MM.1S (cell line): ENCODE results near the gene CAND2.
"Not testable (repeated sequence)": the region's sequence is repeated elsewhere in the genome, so short reads cannot be mapped to it uniquely, and the experiment has no call there.

Source experiments
- DNase-seq: peaks from one replicate; pipeline ENCODE4 v3.0.0-alpha.2; 2015
- H2AFZ ChIP-seq: fragments of 300-600 bp; sonication (generic); 2 replicates; pipeline ENCODE4 v1.6.0; 2016; ENCODE audit warnings: antibody characterized with exemption, low read length
- H3F3A ChIP-seq: fragments of 300-600 bp; sonication (generic); 2 replicates; pipeline ENCODE4 v1.6.1; 2016; ENCODE audit warnings: mild to moderate bottlenecking, antibody characterized with exemption, low read length, moderate library complexity, mixed read lengths; ENCODE audit not compliant: insufficient read depth
- H3K27ac ChIP-seq: fragments of 300-600 bp; sonication (generic); 2 replicates; pipeline ENCODE4 v1.5.1; 2016; ENCODE audit warnings: mild to moderate bottlenecking, low read length
- H3K27me3 ChIP-seq: fragments of 300-600 bp; sonication (generic); replicated peaks from 2 replicates; pipeline ENCODE4 v1.6.0; 2016; ENCODE audit warnings: low read length; ENCODE audit not compliant: insufficient read depth
- H3K36me3 ChIP-seq: fragments of 300-600 bp; sonication (generic); replicated peaks from 2 replicates; pipeline ENCODE4 v1.6.1; 2016; ENCODE audit warnings: mild to moderate bottlenecking, low read length, mixed read lengths; ENCODE audit not compliant: insufficient read depth
- H3K4me1 ChIP-seq: fragments of 300-600 bp; sonication (generic); 2 replicates; pipeline ENCODE4 v1.6.1; 2016; ENCODE audit warnings: low read length, mixed read lengths
- H3K4me2 ChIP-seq: fragments of 300-600 bp; sonication (generic); 2 replicates; pipeline ENCODE4 v1.6.0; 2016; ENCODE audit warnings: low read depth, low read length
- H3K4me3 ChIP-seq: fragments of 300-600 bp; sonication (generic); 2 replicates; pipeline ENCODE4 v1.5.1; 2016; ENCODE audit warnings: low read length, mixed read lengths
- H3K79me2 ChIP-seq: fragments of 300-600 bp; sonication (generic); 2 replicates; pipeline ENCODE4 v1.6.1; 2016; ENCODE audit warnings: mixed run types, low read length, mixed read lengths
- H3K9ac ChIP-seq: fragments of 300-600 bp; sonication (generic); 2 replicates; pipeline ENCODE4 v1.6.1; 2016; ENCODE audit warnings: low read length, mixed read lengths
- H3K9me2 ChIP-seq: fragments of 300-600 bp; sonication (generic); replicated peaks from 2 replicates; pipeline ENCODE4 v1.6.1; 2016; ENCODE audit warnings: mild to moderate bottlenecking, low read length, mixed read lengths; ENCODE audit not compliant: insufficient read depth
- H3K9me3 ChIP-seq: fragments of 300-600 bp; sonication (generic); replicated peaks from 2 replicates; pipeline ENCODE4 v1.6.1; 2016; ENCODE audit warnings: mild to moderate bottlenecking, low read length, mixed read lengths; ENCODE audit not compliant: insufficient read depth
- H4K20me1 ChIP-seq: fragments of 300-600 bp; sonication (generic); 2 replicates; pipeline ENCODE4 v1.6.1; 2016; ENCODE audit warnings: mild to moderate bottlenecking, low read length, moderate library complexity, mixed read lengths; ENCODE audit not compliant: insufficient read depth
- CTCF ChIP-seq: fragments of 300-600 bp; sonication (generic); IDR thresholded peaks from 2 replicates; pipeline ENCODE4 v1.5.1; 2016; ENCODE audit warnings: antibody characterized with exemption, low read length, mixed read lengths
- EZH2 ChIP-seq: fragments of 300-600 bp; sonication (generic); optimal IDR thresholded peaks from 2 replicates; pipeline ENCODE3; 2017; ENCODE audit warnings: low read depth, mild to moderate bottlenecking, antibody characterized with exemption, low read length, mixed read lengths
- EZH2phosphoT487 ChIP-seq: fragments of 300-600 bp; sonication (generic); IDR thresholded peaks from 2 replicates; pipeline ENCODE4 v1.6.1; 2018; ENCODE audit warnings: antibody characterized with exemption, low read length

CAND2 gene

GRCh38 chr3:12775226-12775625 lies 21.3 kb upstream of the CAND2 start:
- TF ChIP-seq EZH2 (no peak), EZH2phosphoT487 (no peak), CTCF (no peak)
- no peaks in the 10 kb centered on the region for H3K27me3 ChIP-seq
- no peak overlapping the region for H3K27ac ChIP-seq
- no peak overlapping the region for H3K9ac ChIP-seq
- no peaks in the 10 kb centered on the region for H3K9me3 ChIP-seq
- no peaks in the 10 kb centered on the region for H3F3A ChIP-seq
- no peak overlapping the region for H3K4me2 ChIP-seq
- H3K79me2 ChIP-seq: no peaks in the 10 kb centered on the region
- no peak for DNase-seq
- H3K4me3 ChIP-seq: no peak overlapping the region
- no peaks in the 10 kb centered on the region for H3K9me2 ChIP-seq
- H3K36me3 ChIP-seq: no peaks in the 10 kb centered on the region
- H4K20me1 ChIP-seq: no peaks in the 10 kb centered on the region
- no peak overlapping the region for H2AFZ ChIP-seq
- H3K4me1 ChIP-seq: no peaks in the 10 kb centered on the region

GRCh38 chr3:12775970-12776369 lies 20.5 kb upstream of the CAND2 start:
- H2AFZ ChIP-seq, H3K4me2 ChIP-seq, H3K9ac ChIP-seq, H3K27ac ChIP-seq, H3K9me3 ChIP-seq, H3K27me3 ChIP-seq, H3K4me3 ChIP-seq, H3F3A ChIP-seq, DNase-seq, H3K36me3 ChIP-seq, H3K4me1 ChIP-seq, H3K79me2 ChIP-seq, H4K20me1 ChIP-seq, H3K9me2 ChIP-seq: not testable (repeated sequence)

GRCh38 chr3:12777171-12777570 lies 19.3 kb upstream of the CAND2 start:
- Histone ChIP-seq H3K9me2 (no peaks in the 10 kb centered on the region), H3K27ac (no peak overlapping the region), H3K9me3 (no peaks in the 10 kb centered on the region), H2AFZ (no peak overlapping the region), H3K27me3 (no peaks in the 10 kb centered on the region), H3K4me2 (no peak overlapping the region), H3K9ac (no peak overlapping the region), H3K79me2 (no peaks in the 10 kb centered on the region), H3K4me1 (no peaks in the 10 kb centered on the region), H4K20me1 (no peaks in the 10 kb centered on the region), H3F3A (no peaks in the 10 kb centered on the region), H3K4me3 (no peak overlapping the region), H3K36me3 (no peaks in the 10 kb centered on the region)
- TF ChIP-seq EZH2phosphoT487 (no peak), EZH2 (no peak), CTCF (no peak)
- no peak for DNase-seq

GRCh38 chr3:12780751-12781150 lies 15.7 kb upstream of the CAND2 start:
- Histone ChIP-seq H3K4me1 (no peaks in the 10 kb centered on the region), H3K27me3 (no peaks in the 10 kb centered on the region), H3K9me2 (no peaks in the 10 kb centered on the region), H3K4me2 (no peak overlapping the region), H4K20me1 (no peaks in the 10 kb centered on the region), H2AFZ (no peak overlapping the region), H3K27ac (no peak overlapping the region), H3K36me3 (no peaks in the 10 kb centered on the region), H3K9me3 (no peaks in the 10 kb centered on the region), H3F3A (no peaks in the 10 kb centered on the region), H3K9ac (no peak overlapping the region), H3K79me2 (no peaks in the 10 kb centered on the region), H3K4me3 (no peak overlapping the region)
- DNase-seq: no peak
- no peak for TF ChIP-seq EZH2phosphoT487
- TF ChIP-seq CTCF: no peak
- TF ChIP-seq EZH2: no peak
